ENCODE data around the gene BMPER. TPM values are rescaled to one million over a fixed set of nuclear protein-coding genes. Genes with fewer than 3 reads are reported as not detected.

BMPER gene
- total RNA-seq, 1 experiment from 2014 or later, result 0.50 TPM

DNA sequence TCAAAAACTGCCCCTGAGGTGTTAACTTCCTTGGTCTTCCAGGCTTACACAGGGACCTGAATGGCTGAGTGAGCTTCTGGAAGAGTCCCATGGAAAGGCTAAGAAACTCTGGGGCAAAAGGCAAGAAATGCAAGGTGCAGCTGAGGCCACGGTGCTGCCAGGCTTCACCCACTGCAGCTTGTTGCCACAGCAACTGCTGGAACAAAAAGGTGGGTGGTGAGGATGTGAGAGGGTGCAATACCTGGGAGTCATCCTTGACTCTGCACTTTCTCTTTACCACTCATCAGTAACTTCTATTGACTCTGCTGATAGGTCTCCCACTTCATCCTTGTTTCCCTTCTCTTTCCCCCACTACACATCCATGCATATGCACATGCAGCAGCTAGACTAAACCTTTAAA lies 258.6 kb downstream of the BMPER start:
- Histone ChIP-seq H3K4me3 (no peak overlapping the region), H3K27me3 (ENCODE audit: insufficient read depth, low read depth) (peaks cover 28% of the 10 kb centered on the region; the same call in 1 of the 2 replicates), H4K20me1 (ENCODE audit: insufficient read depth) (no peaks in the 10 kb centered on the region; the same call in 1 of the 2 replicates), H3F3A (ENCODE audit: insufficient read depth, low read depth) (no peaks in the 10 kb centered on the region), H3K79me2 (ENCODE audit: low read depth) (no peaks in the 10 kb centered on the region), H3K27ac (no peak overlapping the region), H3K4me2 (no peak overlapping the region), H3K9me2 (ENCODE audit: insufficient read depth) (no peaks in the 10 kb centered on the region), H3K9me3 (ENCODE audit: insufficient read depth, low read depth) (no peaks in the 10 kb centered on the region), H2AFZ (no peak overlapping the region), H3K4me1 (replicated peaks; ENCODE audit: insufficient read depth) (no peaks in the 10 kb centered on the region), H3K36me3 (ENCODE audit: low read depth) (no peaks in the 10 kb centered on the region)
- ChIA-PET CTCF (no interaction called here), POLR2A (ENCODE audit: unreplicated experiment) (no interaction called here)
- DNase-seq, result no peak
- TF ChIP-seq, protein P1, sequence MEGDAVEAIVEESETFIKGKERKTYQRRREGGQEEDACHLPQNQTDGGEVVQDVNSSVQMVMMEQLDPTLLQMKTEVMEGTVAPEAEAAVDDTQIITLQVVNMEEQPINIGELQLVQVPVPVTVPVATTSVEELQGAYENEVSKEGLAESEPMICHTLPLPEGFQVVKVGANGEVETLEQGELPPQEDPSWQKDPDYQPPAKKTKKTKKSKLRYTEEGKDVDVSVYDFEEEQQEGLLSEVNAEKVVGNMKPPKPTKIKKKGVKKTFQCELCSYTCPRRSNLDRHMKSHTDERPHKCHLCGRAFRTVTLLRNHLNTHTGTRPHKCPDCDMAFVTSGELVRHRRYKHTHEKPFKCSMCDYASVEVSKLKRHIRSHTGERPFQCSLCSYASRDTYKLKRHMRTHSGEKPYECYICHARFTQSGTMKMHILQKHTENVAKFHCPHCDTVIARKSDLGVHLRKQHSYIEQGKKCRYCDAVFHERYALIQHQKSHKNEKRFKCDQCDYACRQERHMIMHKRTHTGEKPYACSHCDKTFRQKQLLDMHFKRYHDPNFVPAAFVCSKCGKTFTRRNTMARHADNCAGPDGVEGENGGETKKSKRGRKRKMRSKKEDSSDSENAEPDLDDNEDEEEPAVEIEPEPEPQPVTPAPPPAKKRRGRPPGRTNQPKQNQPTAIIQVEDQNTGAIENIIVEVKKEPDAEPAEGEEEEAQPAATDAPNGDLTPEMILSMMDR (conservative IDR thresholded peaks at IDR 0.05), result no peak
- TF ChIP-seq EZH2 (IDR thresholded peaks at IDR 0.05; ENCODE audit: low read depth), result no peak
- intact Hi-C loops (cut with micrococcal nuclease; ENCODE audit: unreplicated experiment), result no loop called here
- no TSS peak for BruUV-seq (replicated peaks)

DNA sequence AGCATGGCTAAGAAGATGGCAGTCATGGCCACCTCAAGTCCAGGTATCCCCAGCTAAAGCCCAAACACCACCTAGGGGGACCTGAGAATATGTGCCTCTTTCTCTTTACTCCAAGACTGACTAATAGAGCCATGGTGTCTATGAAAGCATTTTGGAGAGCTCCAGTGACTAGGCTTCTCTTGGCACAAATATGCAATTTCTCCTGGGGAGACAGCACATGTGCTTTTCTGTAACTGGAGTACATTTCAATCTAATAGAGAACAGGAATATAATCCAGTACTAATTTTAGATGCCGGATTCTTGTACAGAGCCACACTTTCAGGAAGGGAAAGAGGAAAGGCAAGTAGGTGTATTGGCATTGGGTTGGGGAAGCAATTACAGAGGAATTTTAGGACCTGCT lies 260.1 kb downstream of the BMPER start:
- H3K4me1 ChIP-seq (replicated peaks; ENCODE audit: insufficient read depth), result no peaks in the 10 kb centered on the region
- no peaks in the 10 kb centered on the region for H3K9me3 ChIP-seq (ENCODE audit: insufficient read depth, low read depth)
- no peaks in the 10 kb centered on the region for H3K9me2 ChIP-seq (ENCODE audit: insufficient read depth)
- H3K79me2 ChIP-seq (ENCODE audit: low read depth), result no peaks in the 10 kb centered on the region
- POLR2A ChIA-PET (ENCODE audit: unreplicated experiment), result no interaction called here
- no TSS peak for BruUV-seq (replicated peaks)
- no peak for DNase-seq
- H3K36me3 ChIP-seq (ENCODE audit: low read depth), result no peaks in the 10 kb centered on the region
- no peak for TF ChIP-seq EZH2 (IDR thresholded peaks at IDR 0.05; ENCODE audit: low read depth)
- TF ChIP-seq, protein P1 (conservative IDR thresholded peaks at IDR 0.05), result no peak
- no peaks in the 10 kb centered on the region for H3F3A ChIP-seq (ENCODE audit: insufficient read depth, low read depth)
- H3K27ac ChIP-seq, result no peak overlapping the region
- intact Hi-C loops (cut with micrococcal nuclease; ENCODE audit: unreplicated experiment), result no loop called here
- CTCF ChIA-PET, result no interaction called here
- no peak overlapping the region for H2AFZ ChIP-seq
- H3K4me3 ChIP-seq, result no peak overlapping the region
- H3K4me2 ChIP-seq, result no peak overlapping the region
- no peaks in the 10 kb centered on the region; the same call in 1 of the 2 replicates for H4K20me1 ChIP-seq (ENCODE audit: insufficient read depth)
- H3K27me3 ChIP-seq (ENCODE audit: insufficient read depth, low read depth), result peaks cover 24% of the 10 kb centered on the region; the same call in 1 of the 2 replicates

DNA sequence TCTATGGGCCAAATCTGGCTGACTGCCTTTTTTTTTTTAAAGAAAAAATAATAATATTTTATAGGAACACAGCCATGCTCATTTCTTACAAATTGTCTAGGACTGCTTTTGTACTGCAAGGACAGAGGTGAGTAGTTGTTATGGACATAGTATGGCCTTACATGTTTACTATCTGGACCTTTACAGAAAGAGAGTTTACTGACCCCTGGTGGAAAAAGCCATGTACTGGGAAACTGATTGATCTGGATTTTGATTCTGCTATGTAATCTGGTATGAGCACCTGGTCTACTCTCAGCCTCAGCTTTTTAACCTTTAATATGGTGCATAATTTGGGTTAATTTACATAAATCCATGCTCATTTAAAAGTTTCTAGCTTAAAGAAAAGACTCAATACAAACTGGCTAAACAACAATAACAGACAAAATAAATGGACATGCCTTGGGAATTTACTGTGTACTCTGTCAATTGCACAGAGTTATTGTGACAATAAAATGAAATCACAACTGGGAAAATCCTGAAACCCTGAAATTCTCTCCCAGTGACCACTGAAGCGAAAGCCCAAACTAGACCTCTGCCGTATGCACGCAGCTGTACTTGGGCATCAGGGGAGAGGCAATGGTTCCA lies 260.7 kb downstream of the BMPER start:
- no peak for TF ChIP-seq EZH2 (IDR thresholded peaks at IDR 0.05; ENCODE audit: low read depth)
- TF ChIP-seq, protein P1 (conservative IDR thresholded peaks at IDR 0.05), result peak; percentile 64
- H3K4me2 ChIP-seq, result no peak overlapping the region
- peaks cover 21% of the 10 kb centered on the region; the same call in 1 of the 2 replicates for H3K27me3 ChIP-seq (ENCODE audit: insufficient read depth, low read depth)
- no peaks in the 10 kb centered on the region for H3K4me1 ChIP-seq (replicated peaks; ENCODE audit: insufficient read depth)
- H3K9me3 ChIP-seq (ENCODE audit: insufficient read depth, low read depth), result no peaks in the 10 kb centered on the region
- H3K9me2 ChIP-seq (ENCODE audit: insufficient read depth), result no peaks in the 10 kb centered on the region
- no peak for DNase-seq
- H3K79me2 ChIP-seq (ENCODE audit: low read depth), result no peaks in the 10 kb centered on the region
- intact Hi-C loops (cut with micrococcal nuclease; ENCODE audit: unreplicated experiment), result no loop called here
- no peaks in the 10 kb centered on the region; the same call in 1 of the 2 replicates for H4K20me1 ChIP-seq (ENCODE audit: insufficient read depth)
- H3K4me3 ChIP-seq, result no peak overlapping the region
- no peak overlapping the region for H3K27ac ChIP-seq
- no peaks in the 10 kb centered on the region for H3K36me3 ChIP-seq (ENCODE audit: low read depth)
- H2AFZ ChIP-seq, result no peak overlapping the region
- no peaks in the 10 kb centered on the region for H3F3A ChIP-seq (ENCODE audit: insufficient read depth, low read depth)
- CTCF ChIA-PET, result interaction anchor here (0.7 kb wide), 1 partner anchor 261 kb away, joined by 3 read pairs; no protein-coding TSS in a partner anchor
- POLR2A ChIA-PET (ENCODE audit: unreplicated experiment), result no interaction called here
- no TSS peak for BruUV-seq (replicated peaks)
